ENCODE measurements around the gene HIP1.
"Not testable (repeated sequence)": the region's sequence is repeated elsewhere in the genome, so short reads cannot be mapped to it uniquely, and the experiment has no call there.

Gene HIP1

DNA sequence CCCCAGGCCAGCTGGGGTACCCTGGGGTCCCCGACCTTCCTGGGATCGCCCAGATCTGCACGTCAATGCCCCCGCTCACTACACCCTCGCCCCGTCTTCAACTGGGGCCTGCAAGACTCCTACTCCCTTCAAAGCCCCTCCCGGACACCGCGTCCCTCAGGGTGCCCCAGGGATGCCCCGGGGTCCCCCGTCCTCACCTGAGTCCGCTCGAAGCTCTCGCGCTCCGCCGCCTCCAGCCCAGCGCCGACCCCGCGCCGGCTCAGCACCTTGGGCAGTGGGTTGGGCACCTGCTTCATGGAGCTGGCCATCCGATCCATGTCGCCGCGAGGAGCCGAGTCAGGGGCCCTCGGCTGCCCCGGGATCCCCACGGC is at the start of gene HIP1:
HIP1 (minus strand) TSS at position 338 of the 371 bp plus-strand sequence; CDS start at position 317, 21 bp downstream.
- peak; percentile 1 for ATAC-seq
- Mint-ChIP-seq H3K27ac (peak within 1 kb of the TSS; percentile 87), H3K36me3 (no peaks in the 10 kb centered on the region), H3K4me3 (peak within 1 kb of the TSS; percentile 96), H3K4me1 (peaks cover 32% of the 10 kb centered on the region), H3K27me3 (no peaks in the 10 kb centered on the region), H3K9me3 (no peaks in the 10 kb centered on the region)

DNA sequence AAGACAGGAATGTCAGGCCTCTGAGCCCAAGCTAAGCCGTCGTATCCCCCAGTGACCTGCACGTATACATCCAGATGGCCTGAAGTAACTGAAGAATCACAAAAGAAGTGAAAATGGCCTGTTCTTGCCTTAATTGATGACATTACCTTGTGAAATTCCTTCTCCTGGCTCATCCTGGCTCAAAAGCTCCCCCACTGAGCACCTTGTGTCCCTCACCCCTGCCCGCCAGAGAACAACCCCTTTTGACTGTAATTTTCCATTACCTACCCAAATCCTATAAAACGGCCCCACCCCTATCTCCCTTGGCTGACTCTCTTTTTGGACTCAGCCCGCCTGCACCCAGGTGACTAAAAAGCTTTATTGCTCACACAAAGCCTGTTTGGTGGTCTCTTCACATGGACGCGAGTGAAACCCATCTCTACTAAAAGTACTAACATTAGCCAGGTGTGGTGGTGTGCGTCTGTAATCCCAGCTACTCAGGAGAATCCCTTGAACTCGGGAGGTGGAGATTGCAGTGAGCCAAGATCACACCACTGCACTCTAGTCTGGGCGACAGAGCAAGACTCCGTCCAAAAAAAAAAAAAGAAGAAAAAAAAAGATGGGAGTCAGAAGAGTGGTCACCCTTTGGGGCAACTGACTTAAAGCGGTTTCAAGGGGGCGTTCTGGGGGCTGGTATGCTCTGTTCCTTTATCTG is 49.6 kb upstream of the HIP1 start:
- H3K36me3 Mint-ChIP-seq, H3K27ac Mint-ChIP-seq, H3K4me3 Mint-ChIP-seq, H3K9me3 Mint-ChIP-seq, H3K4me1 Mint-ChIP-seq, ATAC-seq: not testable (repeated sequence)
- peaks cover 14% of the 10 kb centered on the region for H3K27me3 Mint-ChIP-seq

DNA sequence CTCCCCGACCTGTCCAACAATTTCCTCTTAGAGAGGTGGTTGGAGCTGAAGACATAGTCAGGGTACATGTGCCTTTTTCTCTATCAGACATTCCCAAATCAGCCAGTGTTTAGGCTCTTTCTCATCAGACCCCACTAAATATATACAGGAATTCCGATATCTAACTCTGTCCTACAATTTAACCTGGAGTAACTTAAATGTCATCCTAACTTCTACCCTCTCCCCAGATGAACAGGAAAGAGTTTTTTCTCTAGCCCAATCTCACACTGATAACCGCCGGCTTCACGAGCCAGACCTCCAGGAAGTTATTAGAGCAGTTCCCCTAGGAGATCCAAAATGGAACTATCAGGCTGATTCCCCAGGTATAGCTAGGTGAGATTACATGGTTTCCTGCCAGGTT is 44.3 kb upstream of the HIP1 start:
- not testable (repeated sequence) for H3K4me3 Mint-ChIP-seq, H3K27ac Mint-ChIP-seq, ATAC-seq, H3K4me1 Mint-ChIP-seq, H3K36me3 Mint-ChIP-seq, H3K9me3 Mint-ChIP-seq
- H3K27me3 Mint-ChIP-seq: peaks cover 43% of the 10 kb centered on the region

DNA sequence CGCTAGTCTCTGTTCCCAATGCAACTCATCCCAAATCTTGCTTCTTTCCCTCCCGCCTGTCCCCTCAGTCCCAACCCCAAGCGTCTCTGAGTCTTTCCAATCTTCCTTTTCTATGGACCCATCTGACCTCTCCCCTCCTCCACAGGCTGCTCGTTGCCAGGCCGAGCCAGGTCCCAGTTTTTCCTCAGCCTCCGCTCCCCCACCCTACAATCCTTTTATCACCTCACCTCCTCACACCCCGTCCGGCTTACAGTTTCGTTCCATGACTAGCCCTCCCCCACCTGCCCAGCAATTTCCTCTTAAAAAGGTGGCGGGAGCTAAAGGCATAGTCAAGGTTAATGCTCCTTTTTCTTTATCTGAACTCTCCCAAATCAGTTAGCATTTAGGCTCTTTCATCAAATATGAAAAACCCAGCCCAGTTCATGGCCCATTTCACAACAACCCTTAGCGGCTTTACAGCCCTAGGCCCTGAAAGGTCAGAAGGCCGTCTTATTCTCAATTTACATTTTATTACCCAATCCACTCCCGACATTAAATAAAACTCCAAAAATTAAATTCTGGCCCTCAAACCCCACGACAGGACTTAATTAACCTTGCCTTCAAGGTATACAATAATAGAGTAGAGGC is 42.0 kb upstream of the HIP1 start:
- not testable (repeated sequence) for H3K36me3 Mint-ChIP-seq, H3K4me3 Mint-ChIP-seq, H3K27ac Mint-ChIP-seq, ATAC-seq, H3K9me3 Mint-ChIP-seq, H3K4me1 Mint-ChIP-seq
- H3K27me3 Mint-ChIP-seq: peaks cover 43% of the 10 kb centered on the region

DNA sequence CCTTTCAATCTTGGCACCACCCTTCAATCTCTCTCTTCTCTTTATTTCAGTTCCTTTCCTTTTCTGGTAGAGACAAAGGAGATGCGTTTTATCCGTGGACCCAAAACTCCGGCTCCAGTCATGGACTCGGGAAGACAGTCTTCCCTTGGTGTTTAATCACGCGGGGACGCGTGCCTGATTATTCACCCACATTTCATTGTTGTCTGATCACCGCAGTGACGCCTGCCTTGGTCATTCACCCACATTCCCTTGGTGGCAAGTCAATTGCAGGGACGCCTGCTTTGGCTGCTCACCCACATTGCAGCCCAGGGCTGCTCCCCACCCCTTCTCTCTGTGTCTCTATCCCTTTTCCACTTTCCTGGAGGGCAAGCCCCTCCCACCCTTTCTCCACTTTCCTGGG is 40.8 kb upstream of the HIP1 start:
- H3K27me3 Mint-ChIP-seq: peaks cover 43% of the 10 kb centered on the region
- not testable (repeated sequence) for H3K9me3 Mint-ChIP-seq, H3K27ac Mint-ChIP-seq, H3K4me3 Mint-ChIP-seq, H3K4me1 Mint-ChIP-seq, H3K36me3 Mint-ChIP-seq, ATAC-seq

DNA sequence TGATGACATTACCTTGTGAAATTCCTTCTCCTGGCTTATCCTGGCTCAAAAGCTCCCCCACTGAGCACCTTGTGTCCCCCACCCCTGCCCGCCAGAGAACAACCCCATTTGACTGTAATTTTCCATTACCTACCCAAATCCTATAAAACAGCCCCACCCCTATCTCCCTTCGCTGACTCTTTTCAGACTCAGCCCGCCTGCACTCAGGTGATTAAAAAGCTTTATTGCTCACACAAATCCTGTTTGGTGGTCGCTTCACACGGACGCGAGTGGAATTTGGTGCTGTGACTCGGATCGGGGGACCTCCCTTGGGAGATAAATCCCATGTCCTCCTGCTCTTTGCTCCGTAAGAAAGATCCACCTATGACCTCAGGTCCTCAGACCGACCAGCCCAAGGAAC is 40.3 kb upstream of the HIP1 start:
- H3K9me3 Mint-ChIP-seq, H3K27ac Mint-ChIP-seq, H3K4me1 Mint-ChIP-seq, H3K36me3 Mint-ChIP-seq, ATAC-seq, H3K4me3 Mint-ChIP-seq: not testable (repeated sequence)
- H3K27me3 Mint-ChIP-seq: peaks cover 43% of the 10 kb centered on the region

DNA sequence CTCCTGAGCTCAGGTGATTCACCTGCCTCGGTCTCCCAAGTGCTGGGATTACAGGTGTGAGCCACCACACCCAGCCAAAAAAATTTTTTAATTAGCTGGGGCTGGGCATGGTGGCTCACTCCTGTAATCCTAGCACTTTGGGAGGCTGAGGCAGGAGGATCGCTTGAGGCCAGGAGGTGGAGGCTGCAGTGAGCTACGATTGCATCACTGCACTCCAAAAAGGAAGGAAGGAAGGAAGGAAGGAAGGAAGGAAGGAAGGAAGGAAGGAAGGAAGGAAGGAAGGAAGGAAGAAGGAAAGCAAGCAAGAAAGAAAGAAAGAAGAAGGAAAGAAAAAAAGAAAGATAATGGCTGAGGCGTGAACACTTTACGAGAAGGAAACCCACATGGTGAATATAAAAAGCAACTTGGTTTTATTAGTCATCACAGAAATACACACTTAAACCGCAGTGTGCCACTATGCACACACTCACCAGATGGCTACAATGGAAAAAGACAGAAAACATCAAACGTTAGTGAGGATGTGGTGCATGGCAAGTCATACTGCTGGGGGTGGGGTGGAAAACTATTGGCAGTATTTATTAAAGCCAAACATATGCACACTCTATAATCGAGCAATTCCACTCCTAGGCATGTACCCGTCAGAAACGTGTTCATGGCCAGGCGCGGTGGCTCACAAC is 37.7 kb upstream of the HIP1 start:
- Mint-ChIP-seq H3K4me3 (no peak overlapping the region), H3K36me3 (no peaks in the 10 kb centered on the region), H3K27me3 (peaks cover 25% of the 10 kb centered on the region), H3K27ac (no peak overlapping the region), H3K4me1 (peaks cover 7% of the 10 kb centered on the region), H3K9me3 (no peaks in the 10 kb centered on the region)
- peak; percentile 83 for ATAC-seq

DNA sequence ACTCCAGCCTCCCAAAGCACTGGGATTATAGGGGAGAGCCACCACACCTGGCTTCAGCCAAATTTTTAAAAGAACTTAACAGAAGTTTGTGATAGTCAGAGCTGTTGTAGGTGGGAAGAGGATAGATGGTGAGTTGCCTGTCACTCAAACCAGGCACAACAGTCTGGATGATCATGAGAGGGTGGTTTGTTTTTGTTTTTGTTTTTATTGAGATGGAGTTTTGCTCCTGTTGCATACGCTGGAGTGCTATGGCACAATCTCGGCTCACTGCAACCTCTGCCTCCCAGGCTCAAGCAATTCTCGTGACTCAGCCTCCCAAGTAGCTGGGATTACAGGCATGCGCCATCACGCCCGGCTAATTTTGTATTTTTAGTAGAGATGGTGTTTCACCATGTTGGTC is 35.2 kb upstream of the HIP1 start:
- H3K4me1 Mint-ChIP-seq, H3K27me3 Mint-ChIP-seq, H3K4me3 Mint-ChIP-seq, ATAC-seq, H3K9me3 Mint-ChIP-seq, H3K27ac Mint-ChIP-seq, H3K36me3 Mint-ChIP-seq: not testable (repeated sequence)

DNA sequence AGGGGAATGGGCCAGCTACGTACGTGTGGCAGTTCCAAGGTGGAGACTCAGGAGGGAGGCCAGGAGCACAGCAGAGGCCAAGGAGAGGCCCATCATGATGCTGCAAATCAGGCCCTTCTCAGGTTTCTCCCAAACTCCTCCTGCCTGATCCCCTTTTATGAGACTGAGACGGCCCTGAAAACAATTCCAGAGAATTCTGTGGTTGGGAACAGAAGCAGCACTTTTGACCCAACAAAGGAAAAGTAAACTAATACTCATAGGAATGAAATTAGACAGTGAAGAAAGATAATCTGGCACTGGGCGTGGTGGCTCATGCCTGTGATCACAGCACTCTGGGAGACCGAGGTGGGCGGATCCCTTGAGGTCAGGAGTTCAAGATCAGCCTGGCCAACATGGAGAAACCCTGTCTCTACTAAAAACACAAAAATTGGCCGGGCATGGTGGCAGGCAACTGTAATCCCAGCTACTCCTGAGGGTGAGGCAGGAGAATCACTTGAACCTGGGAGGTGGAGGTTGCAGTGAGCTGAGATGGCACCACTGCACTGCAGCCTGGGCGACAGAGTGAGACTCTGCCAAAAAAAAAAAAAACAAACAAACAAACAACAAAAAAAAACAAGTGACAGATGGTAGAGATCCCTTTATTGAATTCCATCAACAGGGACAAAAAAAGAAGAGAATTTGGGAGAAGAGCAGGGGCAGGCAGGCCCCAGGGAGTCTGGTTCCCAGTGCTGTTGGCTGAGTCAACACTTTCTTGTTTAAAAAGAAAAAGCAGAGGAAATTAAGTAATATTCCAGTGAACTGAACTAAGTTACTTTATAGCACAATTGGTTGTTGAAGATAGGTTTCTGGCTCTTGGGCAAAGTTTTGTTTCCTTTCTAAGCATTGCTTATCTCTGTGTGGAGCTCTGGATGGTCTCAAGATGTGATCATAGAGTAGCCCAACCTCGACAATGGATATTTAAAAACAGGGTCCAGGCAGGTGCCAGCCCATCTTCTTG is 33.6 kb upstream of the HIP1 start, which contains the start of gene CCL26:
CCL26 (minus strand) TSS at position 131 of the 997 bp plus-strand sequence; CDS start at position 96, 35 bp downstream.
- H3K4me1 Mint-ChIP-seq: peaks cover 7% of the 10 kb centered on the region
- H3K27ac Mint-ChIP-seq: no peak within 1 kb of the TSS
- H3K27me3 Mint-ChIP-seq: no peaks in the 10 kb centered on the region
- H3K4me3 Mint-ChIP-seq: no peak within 1 kb of the TSS
- H3K36me3 Mint-ChIP-seq: no peaks in the 10 kb centered on the region
- no peaks in the 10 kb centered on the region for H3K9me3 Mint-ChIP-seq
- no peak for ATAC-seq

DNA sequence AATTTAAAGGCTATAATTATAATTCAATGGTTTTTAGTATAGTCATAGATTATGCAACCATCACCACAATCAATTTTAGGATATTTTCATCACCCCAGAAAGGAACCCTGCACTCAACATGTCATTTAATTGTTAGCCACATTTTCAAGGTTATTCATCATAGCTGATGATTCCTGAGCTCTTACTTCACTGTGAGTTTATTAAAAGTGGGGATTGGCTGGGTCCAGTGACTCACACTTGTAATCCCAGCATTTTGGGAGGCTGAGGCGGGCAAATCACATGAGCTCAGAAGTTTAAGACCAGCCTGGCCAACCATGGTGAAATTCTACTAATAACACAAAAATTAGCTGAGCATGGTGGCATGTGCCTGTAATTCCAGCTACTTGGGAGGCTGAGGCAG is 32.5 kb upstream of the HIP1 start:
- Mint-ChIP-seq H3K4me1 (peaks cover 1% of the 10 kb centered on the region), H3K27ac (no peak overlapping the region), H3K4me3 (no peak overlapping the region), H3K36me3 (no peaks in the 10 kb centered on the region), H3K9me3 (no peaks in the 10 kb centered on the region), H3K27me3 (no peaks in the 10 kb centered on the region)
- ATAC-seq: no peak

DNA sequence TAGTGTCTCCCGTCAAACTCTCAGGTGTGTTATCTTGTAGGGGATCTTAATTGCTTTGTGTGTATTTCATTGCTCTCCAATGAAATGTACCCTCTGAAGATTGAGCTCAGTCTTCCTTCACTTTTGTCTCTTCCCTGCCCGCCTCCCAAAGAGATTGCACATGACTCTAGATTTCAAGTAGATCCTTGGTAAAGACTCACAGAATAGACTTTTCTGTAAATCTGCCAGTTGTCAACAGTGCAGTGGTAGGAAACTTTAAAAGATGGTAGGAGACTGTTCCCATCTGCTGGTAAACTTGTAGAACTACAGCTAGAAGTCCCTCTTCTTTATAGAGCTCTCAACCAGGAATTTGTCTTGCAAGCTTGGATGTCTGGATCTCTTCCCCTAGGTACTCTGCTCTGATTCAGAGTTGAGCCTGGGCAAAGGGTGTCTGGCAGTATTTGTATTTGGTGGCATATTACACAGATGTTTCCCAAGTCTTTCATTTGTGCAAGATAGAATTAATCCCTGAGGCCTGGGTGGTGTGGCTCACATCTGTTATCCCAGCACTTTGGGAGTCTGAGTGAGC is 23.7 kb upstream of the HIP1 start:
- H3K36me3 Mint-ChIP-seq: no peaks in the 10 kb centered on the region
- H3K27me3 Mint-ChIP-seq: no peaks in the 10 kb centered on the region
- H3K4me3 Mint-ChIP-seq: no peak overlapping the region
- peaks cover 6% of the 10 kb centered on the region for H3K4me1 Mint-ChIP-seq
- peak; percentile 76 for ATAC-seq
- peak overlapping the region; percentile 45 for H3K27ac Mint-ChIP-seq
- H3K9me3 Mint-ChIP-seq: no peaks in the 10 kb centered on the region

DNA sequence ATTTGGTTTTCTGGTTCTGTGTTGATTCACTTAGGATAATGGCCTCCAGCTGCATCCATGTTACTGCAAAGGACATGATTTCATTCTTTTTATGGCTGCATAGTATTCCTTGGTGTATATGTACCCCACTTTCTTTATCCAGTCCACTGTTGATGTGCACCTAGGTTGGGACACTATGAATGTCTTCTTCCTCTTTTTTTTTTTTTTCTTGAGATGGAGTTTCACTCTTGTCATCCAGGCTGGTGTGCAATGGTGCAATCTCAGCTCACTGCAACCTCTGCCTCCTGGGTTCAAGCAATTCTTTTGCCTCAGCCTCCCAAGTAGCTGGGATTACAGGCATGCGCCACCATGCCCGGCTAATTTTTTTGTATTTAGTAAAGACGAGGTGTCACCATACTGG is 23.1 kb upstream of the HIP1 start:
- H3K9me3 Mint-ChIP-seq, H3K27me3 Mint-ChIP-seq, H3K4me1 Mint-ChIP-seq, ATAC-seq, H3K4me3 Mint-ChIP-seq, H3K36me3 Mint-ChIP-seq: not testable (repeated sequence)
- H3K27ac Mint-ChIP-seq: peak overlapping the region; percentile 45

DNA sequence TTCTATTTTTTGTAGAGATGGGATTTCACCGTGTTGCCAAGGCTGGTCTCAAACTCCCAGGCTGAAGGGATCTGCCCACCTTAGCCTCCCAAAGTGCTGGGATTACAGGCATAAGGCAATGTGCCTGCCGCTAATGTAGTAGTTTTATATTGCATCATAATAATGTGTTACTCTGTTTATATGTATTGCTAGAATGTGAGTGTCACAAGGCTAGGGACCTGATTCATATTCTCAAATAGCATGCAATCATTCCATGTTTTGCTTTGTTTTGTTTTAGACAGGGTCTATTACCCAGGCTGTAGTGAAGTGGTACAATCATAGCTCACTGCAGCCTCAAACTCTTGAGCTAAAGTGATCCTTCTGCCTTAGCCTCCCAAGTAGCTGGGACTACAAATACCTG is 19.8 kb upstream of the HIP1 start:
- Mint-ChIP-seq H3K36me3 (no peaks in the 10 kb centered on the region), H3K27ac (no peak overlapping the region), H3K4me3 (no peak overlapping the region), H3K4me1 (peaks cover 10% of the 10 kb centered on the region), H3K9me3 (no peaks in the 10 kb centered on the region), H3K27me3 (no peaks in the 10 kb centered on the region)
- no peak for ATAC-seq

DNA sequence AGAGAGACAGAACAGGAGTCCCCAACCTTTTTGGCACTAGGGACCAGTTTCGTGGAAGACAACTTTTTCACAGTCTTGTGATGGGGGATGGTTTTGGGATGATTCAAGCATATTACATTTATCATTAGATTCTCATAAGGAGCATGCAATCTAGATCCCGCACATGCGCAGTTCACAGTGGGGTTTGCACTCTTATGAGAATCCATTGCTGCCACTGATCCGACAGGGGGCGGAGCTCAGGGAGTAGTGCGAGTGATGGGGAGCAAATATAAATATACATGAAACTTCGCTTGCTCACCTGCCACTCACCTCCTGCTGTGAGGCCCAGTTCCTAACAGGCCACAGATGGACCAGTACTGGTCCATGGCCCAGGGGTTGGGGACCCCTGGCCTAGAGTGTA is 19.1 kb upstream of the HIP1 start:
- no peaks in the 10 kb centered on the region for H3K9me3 Mint-ChIP-seq
- H3K4me1 Mint-ChIP-seq: peaks cover 13% of the 10 kb centered on the region
- no peak for ATAC-seq
- H3K36me3 Mint-ChIP-seq: no peaks in the 10 kb centered on the region
- H3K27me3 Mint-ChIP-seq: no peaks in the 10 kb centered on the region
- no peak overlapping the region for H3K27ac Mint-ChIP-seq
- no peak overlapping the region for H3K4me3 Mint-ChIP-seq

All from stimulated activated memory B cell treated with anti-CD40 and anti-IgM and Interleukin-4, amounts not matched to agents 10 μg/mL and 1 μg/mL and 100 μg/mL, for 72 hours (primary cell).